Stimulated activated CD4-positive, alpha-beta T cell treated with anti-CD3 and anti-CD28 coated beads, TNF-alpha, amount 100 ng/mL, for 24 hours (primary cell): ENCODE results near the gene SESTD1.
"Not testable (repeated sequence)": the region's sequence is repeated elsewhere in the genome, so short reads cannot be mapped to it uniquely, and the experiment has no call there.

Experiments
- DNase-seq, 3 experiments: peaks; one replicate each; pipeline ENCODE4 v3.0.0-alpha.2; 2020; ENCODE audit warnings: low read depth in 3 of 3

Gene SESTD1

GRCh38 chr2:179268277-179268925 is 3.8 kb upstream of the SESTD1 start:
- no peak for DNase-seq

GRCh38 chr2:179266271-179266670 is 1.6 kb upstream of the SESTD1 start:
- no peak for DNase-seq

- no peak for DNase-seq
These were observed 464 bp upstream of the SESTD1 start for GRCh38 chr2:179265082-179265510.

GRCh38 chr2:179263446-179264367 is 925 bp downstream of the SESTD1 start:
- DNase-seq = peak in 1 of 3 experiments; percentile 24

GRCh38 chr2:179263015-179263414 is 1.6 kb downstream of the SESTD1 start:
- DNase-seq = no peak

- no peak for DNase-seq
These were observed 2.5 kb downstream of the SESTD1 start for GRCh38 chr2:179262077-179262660.

GRCh38 chr2:179261151-179261825 is 3.3 kb downstream of the SESTD1 start:
- DNase-seq = no peak

GRCh38 chr2:179260224-179260623 is 4.4 kb downstream of the SESTD1 start:
- no peak for DNase-seq

GRCh38 chr2:179255129-179255528 is 9.5 kb downstream of the SESTD1 start:
- DNase-seq = no peak

- DNase-seq = no peak
These were observed 11.4 kb downstream of the SESTD1 start for GRCh38 chr2:179253226-179253625.

GRCh38 chr2:179252423-179252822 is 12.2 kb downstream of the SESTD1 start:
- DNase-seq = no peak

GRCh38 chr2:179251870-179252269 is 12.8 kb downstream of the SESTD1 start:
- no peak for DNase-seq

GRCh38 chr2:179250848-179251504 is 13.7 kb downstream of the SESTD1 start:
- DNase-seq = no peak

- DNase-seq = no peak
These were observed 14.5 kb downstream of the SESTD1 start for GRCh38 chr2:179250095-179250494.

GRCh38 chr2:179248024-179248348 is 16.6 kb downstream of the SESTD1 start:
- no peak for DNase-seq

- no peak for DNase-seq
These were observed 17.2 kb downstream of the SESTD1 start for GRCh38 chr2:179247318-179248023.

- DNase-seq = not testable (repeated sequence)
These were observed 18.8 kb downstream of the SESTD1 start for GRCh38 chr2:179245843-179246242.

- DNase-seq = no peak
These were observed 21.6 kb downstream of the SESTD1 start for GRCh38 chr2:179243046-179243445.

- DNase-seq = no peak
These were observed 23.9 kb downstream of the SESTD1 start for GRCh38 chr2:179240481-179241451.

GRCh38 chr2:179239838-179240237 is 24.8 kb downstream of the SESTD1 start:
- no peak for DNase-seq
